LNCaP clone FGC (cell line): ENCODE results near the gene CEP250.

Source experiments
- DNase-seq: peaks from one replicate; pipeline ENCODE4 v3.0.0-alpha.2; 2011; ENCODE audit warnings: low read depth
- H3K4me3 ChIP-seq: 2 replicates; pipeline ENCODE4 v1.5.1; 2011; ENCODE audit warnings: mild to moderate bottlenecking, low read depth, low read length, control low read depth
- TF ChIP-seq, protein P1 (sequence below): IDR thresholded peaks from 2 replicates; pipeline ENCODE4 v1.5.1; 2012; ENCODE audit warnings: mild to moderate bottlenecking; ENCODE audit not compliant: control insufficient read depth, insufficient read depth; ENCODE audit errors: extremely low read depth

The CEP250 gene

DNA sequence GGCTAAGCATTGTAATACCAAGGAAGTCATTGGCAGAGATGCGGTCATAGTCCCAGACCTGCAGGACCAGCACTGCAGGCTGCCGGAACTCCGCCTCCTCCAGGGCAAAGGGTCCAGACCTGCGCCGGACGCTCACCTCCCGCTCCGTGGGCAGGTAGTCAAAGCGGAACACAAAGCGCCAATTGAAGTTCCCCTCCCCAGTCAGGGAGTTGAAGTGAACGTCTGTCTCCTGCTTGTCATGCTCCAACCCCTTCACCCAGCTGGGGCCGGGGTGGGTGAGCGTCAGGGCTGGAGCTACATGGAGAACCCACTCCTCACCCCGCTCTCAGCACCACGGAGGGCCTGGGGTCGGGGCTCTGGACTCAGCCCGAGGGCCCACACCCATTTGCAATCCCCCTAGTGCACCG is 104.7 kb downstream of the CEP250 start:
- DNase-seq, result peak; percentile 69
- H3K4me3 ChIP-seq, result peak overlapping the region; percentile 13
- TF ChIP-seq, protein P1, sequence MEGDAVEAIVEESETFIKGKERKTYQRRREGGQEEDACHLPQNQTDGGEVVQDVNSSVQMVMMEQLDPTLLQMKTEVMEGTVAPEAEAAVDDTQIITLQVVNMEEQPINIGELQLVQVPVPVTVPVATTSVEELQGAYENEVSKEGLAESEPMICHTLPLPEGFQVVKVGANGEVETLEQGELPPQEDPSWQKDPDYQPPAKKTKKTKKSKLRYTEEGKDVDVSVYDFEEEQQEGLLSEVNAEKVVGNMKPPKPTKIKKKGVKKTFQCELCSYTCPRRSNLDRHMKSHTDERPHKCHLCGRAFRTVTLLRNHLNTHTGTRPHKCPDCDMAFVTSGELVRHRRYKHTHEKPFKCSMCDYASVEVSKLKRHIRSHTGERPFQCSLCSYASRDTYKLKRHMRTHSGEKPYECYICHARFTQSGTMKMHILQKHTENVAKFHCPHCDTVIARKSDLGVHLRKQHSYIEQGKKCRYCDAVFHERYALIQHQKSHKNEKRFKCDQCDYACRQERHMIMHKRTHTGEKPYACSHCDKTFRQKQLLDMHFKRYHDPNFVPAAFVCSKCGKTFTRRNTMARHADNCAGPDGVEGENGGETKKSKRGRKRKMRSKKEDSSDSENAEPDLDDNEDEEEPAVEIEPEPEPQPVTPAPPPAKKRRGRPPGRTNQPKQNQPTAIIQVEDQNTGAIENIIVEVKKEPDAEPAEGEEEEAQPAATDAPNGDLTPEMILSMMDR, result no peak

DNA sequence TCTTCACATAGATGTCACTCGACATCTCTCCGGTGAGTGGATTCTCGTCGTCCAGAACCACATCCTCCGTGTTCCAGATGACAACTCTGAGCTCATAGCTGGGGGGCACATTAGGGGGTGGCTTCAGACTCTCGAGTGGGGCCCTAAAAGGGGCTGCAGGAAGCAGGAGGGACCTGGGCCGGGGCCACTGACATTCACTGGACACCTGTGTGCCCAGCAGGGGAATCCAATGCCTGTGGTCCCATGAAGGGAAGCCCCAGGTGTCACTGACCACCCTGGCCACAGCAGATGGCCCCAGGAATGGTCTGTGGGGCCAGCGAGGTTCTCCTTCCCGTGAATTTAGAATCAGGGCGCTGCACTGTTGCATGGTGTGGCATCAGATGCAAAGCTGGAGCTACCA is 105.1 kb downstream of the CEP250 start:
- TF ChIP-seq, protein P1, result no peak
- no peak for DNase-seq

DNA sequence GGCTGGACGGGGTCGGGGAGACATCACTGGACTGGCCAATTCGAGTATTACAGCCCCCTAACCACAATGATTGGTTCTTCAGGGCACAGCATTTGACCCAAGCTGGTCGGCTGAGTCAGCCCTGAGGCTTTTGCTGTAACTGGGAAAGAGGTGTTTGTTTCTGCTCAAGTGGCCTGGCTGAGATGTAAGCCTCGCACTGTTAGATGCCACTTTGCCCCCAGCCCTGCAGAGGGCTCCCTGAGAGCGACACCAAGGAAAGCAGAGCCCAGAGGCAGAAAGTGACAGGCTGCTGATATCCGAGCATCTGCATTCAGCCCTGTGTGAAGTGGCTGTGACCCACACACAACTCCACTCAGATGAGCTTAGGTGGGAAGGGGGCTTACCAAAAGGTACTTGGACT is 105.9 kb downstream of the CEP250 start:
- no peak for DNase-seq
- TF ChIP-seq, protein P1, result peak; percentile 50
- no peak overlapping the region for H3K4me3 ChIP-seq

More for the DNA sequence above, 105.1 kb downstream of the CEP250 start:
- H3K4me3 ChIP-seq, result peak overlapping the region; percentile 13

DNA sequence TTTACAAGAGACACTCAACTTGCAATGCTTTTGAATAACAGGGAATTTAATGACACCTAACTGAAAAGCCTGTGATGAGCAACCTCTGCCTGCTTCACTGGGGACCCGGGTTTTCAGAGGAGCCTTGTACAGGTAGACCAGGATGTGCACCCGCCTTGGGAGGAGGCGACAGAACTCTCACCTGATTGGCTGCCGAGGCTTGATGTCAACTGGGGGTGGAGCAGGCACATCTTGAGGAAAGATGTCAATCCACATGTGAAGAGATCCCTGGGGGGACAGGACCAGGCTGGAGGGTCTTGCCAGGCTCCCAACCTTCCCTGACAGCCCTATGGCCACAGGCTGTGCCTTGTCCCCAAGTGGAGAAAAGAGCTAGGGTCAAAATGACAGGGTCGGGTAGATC is 106.3 kb downstream of the CEP250 start:
- DNase-seq, result no peak
- TF ChIP-seq, protein P1, result no peak
- no peak overlapping the region for H3K4me3 ChIP-seq

DNA sequence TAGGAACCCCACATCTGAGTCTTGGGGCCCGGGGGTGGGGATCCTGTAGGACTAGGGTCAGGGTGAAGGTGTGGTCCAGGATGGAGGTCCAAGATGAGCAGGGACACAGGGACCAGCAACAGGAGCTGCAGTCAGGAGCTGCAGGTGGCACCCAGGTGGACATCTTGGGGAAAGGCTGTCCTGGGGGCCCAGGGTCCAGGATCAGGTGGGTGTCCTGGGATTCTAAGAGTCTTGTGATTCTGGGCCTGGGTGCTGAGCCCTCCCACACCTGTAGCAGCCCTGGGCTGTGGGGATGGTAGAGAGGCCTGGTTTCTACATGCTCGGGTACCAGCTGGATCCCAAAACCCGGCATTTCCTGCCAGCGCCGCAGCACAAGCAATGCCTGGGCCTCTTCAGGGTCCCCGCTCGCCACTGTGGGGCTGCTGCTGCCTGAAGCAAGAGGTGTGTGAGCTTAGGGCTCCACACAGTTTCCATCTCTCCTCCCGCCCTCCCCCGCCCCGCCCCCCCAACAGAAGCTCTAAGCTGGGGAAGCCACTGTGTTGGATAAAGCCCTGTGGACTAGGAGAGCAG is 107.2 kb downstream of the CEP250 start:
- no peak for DNase-seq
- TF ChIP-seq, protein P1, result no peak

DNA sequence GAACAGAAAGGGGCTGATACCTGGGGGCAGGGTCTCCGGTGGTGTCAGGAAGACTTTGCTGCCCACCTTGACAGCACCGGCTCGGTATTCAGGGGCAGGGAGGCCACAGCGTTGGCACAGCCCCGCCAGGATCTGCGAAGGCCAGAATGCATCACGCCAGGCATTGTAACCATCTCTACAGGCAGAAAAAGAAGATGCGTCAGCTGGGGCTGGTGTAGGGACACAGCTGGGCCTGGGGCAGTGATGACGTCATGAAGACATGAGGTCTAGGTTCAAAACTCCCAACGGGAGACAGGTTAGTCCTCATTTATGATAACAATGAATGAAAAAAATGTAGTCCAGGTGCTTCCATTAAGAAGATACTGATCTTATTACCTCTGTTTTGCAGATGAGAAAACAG is 108.4 kb downstream of the CEP250 start:
- no peak for DNase-seq
- TF ChIP-seq, protein P1, result no peak
- no peak overlapping the region for H3K4me3 ChIP-seq

More for the DNA sequence above, 107.2 kb downstream of the CEP250 start:
- no peak overlapping the region for H3K4me3 ChIP-seq

DNA sequence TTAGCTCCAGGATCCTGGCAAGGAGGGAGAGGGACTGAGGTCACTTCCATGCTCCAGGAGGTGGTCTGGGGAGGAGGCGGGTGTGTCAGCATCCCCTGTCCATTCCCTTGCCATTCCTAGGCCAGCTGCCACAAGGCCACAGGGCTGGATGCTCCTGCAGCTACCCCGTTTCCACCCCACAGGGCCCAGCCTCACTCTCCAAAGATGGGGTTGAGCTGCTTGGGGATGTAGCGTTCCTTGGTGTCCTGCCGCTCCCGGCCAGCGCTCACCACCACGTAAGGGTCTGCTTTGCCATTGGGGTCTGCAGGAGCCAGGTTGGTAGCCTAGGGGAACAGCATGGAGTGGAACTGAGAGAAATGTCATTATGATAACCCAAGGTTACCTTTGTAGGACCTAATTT is 109.5 kb downstream of the CEP250 start:
- TF ChIP-seq, protein P1, result no peak
- DNase-seq, result no peak
- no peak overlapping the region for H3K4me3 ChIP-seq
